HG03097 (cell line): ENCODE measurements around the gene TRIB2.

Experiments
- ATAC-seq: cut with Tn5 transposase; IDR thresholded peaks from one replicate; pipeline ENCODE4 v1.9.1; 2021; ENCODE audit not compliant: unreplicated experiment, low FRiP score

Gene TRIB2

DNA sequence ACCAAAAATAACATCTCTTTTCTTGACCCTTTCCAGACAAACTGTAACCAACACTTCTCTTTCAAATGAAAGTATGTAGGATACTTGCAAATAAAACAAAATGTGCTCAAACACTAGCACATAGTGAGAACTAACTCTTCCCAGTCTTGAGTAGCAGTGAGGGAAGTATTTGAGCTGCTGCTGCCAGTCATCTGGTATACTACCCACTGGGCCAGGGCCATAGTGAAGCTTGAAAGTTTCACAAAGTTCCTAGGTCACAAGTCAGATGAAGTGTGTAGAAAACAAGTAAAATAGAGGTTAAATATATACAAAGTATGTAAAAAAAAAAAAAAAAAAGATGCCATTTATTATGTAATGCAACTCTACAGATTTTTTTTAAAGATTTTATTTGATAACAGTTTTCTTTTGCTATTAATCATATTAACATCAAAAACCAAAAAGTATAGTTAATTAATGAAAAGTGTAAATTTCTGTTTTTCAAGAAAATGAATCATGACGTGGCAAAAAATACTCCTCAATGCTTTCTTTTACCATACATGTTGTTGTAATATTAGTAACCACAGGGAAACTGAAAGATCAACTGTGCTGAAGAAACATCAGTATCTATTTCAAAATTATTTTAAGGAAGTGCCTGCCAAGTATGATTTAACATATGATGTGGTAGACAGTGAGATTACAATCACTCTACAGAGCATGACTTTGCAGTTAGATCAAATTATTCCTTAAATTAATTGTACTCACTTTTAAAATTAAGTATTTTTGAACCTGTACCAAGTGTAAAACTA is 21.6 kb upstream of the TRIB2 start:
- ATAC-seq: peak; percentile 48

DNA sequence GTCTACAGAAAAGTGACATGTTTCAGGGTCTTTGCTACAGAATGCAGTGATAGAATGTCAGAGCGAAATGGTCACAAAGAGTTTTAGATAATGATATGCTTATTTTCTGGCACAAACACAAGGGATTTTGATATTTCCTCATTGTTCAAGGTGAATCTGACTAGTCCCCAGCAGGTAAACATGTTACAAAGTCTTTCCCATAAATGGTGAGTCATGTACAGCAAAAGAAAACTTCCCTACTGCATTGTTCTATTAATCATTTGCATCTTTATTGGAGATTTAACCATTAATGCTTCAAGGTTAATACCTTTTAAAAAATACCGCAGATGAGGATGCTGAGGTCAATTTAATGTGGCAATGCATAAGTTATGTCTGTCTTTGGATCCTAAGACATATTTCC is 19.1 kb upstream of the TRIB2 start:
- ATAC-seq: no peak

DNA sequence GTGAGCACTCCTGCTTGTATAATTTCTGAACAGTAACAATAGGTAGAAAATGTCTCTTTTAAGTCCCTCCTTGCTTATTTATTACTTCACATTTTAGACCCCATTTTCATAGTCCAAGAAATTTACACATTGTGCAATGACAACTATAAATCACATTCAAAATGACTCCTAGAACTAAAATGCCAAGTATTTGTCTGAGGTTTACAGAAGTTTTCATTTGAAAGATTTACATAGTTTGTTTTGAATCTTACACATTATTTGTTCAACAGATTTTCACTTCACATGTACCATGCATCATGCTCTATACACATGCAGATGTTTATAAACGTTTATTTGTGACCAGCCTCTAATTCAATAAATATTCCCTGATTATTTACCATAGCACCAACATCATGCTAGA is 15.7 kb upstream of the TRIB2 start:
- no peak for ATAC-seq

DNA sequence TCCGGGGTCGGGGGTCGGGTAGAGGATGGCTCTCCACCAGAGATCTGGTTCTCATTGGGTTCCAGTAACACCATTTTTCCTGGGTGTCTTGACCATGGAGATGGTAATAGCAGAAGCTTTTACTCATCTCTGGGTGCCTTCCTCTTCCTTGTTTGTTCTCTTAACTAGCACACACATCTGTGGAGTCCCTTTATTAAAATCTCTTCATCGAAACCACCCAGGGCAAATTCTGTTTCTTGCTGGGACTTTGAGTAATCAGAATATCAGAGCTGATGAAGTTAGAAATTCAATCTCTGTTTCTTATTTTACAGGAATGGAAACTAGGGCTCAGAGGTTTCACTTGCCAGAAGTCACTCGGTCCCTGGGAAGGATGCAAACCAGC is 15.0 kb upstream of the TRIB2 start:
- no peak for ATAC-seq

GRCh38 chr2:12702168-12703121 is 14.3 kb upstream of the TRIB2 start:
- no peak for ATAC-seq

DNA sequence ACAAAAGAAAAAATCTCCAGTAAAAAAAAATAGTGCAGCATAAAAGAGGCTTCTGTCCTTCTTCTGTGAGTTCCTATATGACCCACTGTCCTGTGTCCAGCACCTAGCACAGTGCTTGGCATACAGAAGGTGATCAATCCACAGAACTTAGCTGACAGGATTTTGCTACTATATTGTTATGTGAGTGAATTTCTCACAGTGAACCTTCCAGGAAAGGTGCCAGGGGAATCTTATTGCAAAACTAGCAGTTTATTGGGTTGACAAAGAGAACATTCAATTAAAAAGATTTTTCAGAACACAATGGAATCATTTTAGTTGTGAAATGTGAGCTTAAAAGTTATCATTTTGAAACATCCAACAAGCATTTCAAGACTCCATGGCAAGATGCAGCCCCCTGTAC is 12.4 kb upstream of the TRIB2 start:
- no peak for ATAC-seq

DNA sequence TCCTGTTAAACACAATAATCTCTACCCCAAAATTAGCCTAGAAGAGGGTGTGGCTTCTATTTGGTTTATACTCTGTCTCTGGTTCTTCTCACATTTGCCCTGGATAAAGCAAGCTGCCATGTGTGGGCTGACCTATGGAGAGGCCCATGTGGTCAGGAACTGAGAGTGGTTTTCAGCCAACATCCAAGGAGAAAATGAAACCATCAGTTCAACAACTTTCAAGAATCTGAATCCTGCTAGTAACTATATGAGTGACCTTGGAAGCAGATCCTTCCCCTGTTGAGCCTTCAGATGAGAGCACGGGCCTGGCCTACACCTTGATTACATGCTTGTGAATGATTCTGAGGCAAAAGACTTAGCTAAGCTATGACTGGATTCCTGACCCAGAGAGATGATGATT is 11.5 kb upstream of the TRIB2 start:
- no peak for ATAC-seq

DNA sequence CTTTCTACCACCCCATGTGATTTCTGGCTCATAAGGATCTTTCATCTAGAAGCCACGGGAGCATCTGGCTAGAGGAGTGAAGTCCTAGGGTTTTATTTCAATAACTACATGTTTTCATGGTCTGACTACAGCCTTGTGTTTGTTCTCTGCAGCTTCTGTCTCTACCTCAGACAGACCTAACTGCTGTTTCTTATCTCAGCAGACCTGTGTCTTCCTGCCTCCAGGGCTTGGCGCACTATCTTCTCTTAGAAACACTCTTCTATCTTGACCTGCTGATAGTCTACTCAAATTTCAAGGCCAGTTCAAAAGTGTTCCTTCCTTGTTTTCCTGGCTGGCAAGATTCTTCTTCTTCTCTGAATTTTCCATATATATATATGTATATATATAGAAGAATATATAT is 11.0 kb upstream of the TRIB2 start:
- no peak for ATAC-seq

DNA sequence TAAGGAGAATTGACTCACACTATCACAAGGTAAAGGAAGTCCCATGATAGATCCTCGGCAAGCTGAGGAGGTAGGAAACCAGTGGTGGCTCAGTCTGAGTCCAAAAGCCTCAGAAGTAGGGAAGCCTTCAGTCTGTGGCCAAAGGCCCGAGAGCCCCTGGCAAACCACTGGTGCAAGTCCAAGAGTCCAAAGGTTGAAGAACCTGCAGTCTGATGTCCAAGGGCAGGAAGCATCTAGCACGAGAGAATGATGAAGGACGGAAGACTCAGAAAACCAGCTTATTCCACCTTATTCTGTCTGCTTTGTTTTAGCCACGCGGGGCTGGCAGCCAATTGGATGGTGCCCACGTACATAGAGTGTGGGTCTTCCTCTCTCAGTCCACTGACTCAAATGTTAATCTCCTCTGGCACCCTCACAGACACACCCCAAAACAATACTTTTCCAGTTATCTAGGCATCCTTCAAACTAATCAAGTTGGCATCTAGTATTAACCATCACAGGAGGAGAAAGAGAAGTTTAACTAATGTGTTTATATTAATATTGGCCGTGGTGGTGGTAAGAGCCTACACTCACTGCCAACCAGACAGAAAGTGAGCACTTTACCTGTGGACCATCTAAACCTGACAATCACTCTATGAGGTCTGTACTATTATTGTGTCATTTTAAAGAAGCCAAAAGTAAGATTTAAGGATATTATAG is 8.1 kb upstream of the TRIB2 start:
- no peak for ATAC-seq

DNA sequence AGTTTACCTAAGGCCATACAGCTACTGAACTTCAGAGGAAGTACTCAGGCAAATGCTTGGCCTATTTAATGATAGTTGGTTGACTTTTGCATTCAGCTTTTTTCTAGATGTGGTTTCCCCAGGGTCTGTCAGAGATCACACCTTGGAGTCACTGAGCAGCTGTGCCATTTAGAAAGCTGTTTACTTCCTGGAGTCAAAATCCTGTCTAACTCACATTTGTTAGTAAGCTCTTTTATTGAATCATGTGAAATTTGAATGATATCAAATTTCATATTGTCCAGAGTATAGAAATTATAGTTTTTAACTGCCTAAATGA is 7.6 kb upstream of the TRIB2 start:
- ATAC-seq: no peak

GRCh38 chr2:12710301-12710700 is 6.4 kb upstream of the TRIB2 start:
- no peak for ATAC-seq

DNA sequence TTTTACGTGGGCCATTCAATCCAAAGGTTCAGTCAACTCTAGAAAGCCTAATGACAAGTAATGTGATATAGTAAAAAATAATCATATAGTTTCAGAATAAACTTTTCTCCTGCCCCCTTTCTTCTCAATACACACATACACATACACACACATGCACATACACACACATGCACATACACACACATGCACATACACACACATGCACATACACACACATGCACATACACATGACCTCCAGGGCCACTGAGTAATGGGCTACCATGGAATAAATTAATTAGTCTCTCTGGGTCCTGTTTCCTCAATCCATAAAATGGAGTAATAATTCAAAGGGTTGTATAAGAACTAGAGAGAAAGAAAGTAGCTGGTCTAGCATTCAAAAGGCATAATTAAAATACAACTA is 5.4 kb upstream of the TRIB2 start:
- no peak for ATAC-seq

- ATAC-seq: no peak
Measured at GRCh38 chr2:12712881-12713280, 3.9 kb upstream of the TRIB2 start.

GRCh38 chr2:12714391-12715221 is 2.1 kb upstream of the TRIB2 start:
- ATAC-seq: no peak

DNA sequence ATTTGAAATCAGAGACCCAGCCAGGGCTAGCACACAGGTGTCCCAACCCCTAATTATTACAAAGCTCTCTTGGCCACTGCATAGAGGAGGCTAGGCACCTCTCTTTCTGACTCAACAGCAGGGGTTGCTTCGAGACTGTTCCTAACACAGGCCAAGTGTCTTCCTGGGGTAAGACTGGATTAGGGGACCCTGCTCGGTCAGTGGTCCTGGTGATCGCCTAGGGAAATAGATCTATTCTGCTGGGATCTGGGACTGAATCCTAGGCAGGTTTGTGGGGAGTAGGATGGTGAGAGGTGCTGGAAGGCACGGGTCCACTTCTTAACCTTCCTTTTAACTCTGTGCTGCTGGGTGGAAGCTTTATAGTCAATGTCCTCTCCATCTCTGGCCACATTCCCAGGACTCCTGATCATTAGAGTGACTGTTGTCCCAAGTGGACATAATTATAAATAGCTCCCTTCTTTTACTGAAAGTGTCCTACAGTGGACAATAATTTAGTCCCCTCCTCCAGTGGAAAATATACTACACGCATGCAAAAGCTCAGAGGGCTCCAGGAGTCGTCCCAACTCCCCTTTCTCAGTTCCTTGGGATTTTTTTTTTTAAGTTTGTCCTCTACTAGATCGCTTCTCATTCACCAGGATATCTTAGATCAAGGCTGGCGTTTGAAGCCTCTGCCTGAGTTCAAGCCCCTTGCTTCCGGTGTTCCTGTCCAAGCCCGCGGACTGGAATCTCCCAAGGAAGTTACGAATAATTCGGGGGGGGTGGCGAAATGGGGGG is 1.3 kb upstream of the TRIB2 start:
- no peak for ATAC-seq

DNA sequence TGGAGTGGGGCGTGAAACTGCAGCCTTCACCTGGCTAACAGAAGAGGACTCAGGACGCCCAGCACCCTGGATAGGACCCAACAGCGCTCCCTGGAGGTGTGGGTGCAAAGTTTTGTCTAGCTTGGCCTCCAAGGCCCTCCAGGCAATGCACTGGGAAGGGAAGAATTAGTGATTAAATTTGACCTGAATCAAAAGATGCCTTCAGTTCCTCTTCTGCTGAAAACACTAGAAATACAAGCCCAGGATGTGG is 779 bp upstream of the TRIB2 start:
- no peak for ATAC-seq

GRCh38 chr2:12717191-12718014 is 667 bp downstream of the TRIB2 start:
- ATAC-seq: no peak

GRCh38 chr2:12718015-12718671 is 1.4 kb downstream of the TRIB2 start:
- no peak for ATAC-seq
